Measurements from ENCODE around the gene KCNH3. TPM values are rescaled to one million over a fixed set of nuclear protein-coding genes. Genes with fewer than 3 reads are reported as not detected.

Gene KCNH3
- total and polyA plus RNA-seq, 2 of the 4 experiments (the other 2 are of a cell fraction), result 0.10 TPM; not detected in 1

GRCh38 chr12:49559011-49559675 is 20.3 kb downstream of the KCNH3 start:
- H3K4me2 ChIP-seq (ENCODE audit: low read depth, low read length), result no peak overlapping the region
- H3K36me3 ChIP-seq (ENCODE audit: control insufficient read depth, insufficient read depth, low read length), result peaks cover 56% of the 10 kb centered on the region
- no peaks in the 10 kb centered on the region for H3K79me1 ChIP-seq (ENCODE audit: low read depth in 1 of 2, low read length in 2 of 2)
- no peaks in the 10 kb centered on the region for H3K4me1 ChIP-seq (ENCODE audit: control insufficient read depth, insufficient read depth, low read length)
- intact Hi-C loops (cut with micrococcal nuclease), result no loop called here
- WGBS, 2 experiments (ENCODE audit: extremely low coverage in 2 of 2, insufficient read length in 1 of 2), result 92% methylated on average over 7 of the region's 17 CpGs; no CpG with 5 or more reads in 1 of the 2 experiments
- BruUV-seq (replicated peaks), result no TSS peak
- no peaks in the 10 kb centered on the region for H4K20me1 ChIP-seq (ENCODE audit: insufficient read depth, low read length)
- no peak overlapping the region for H2AK9ac ChIP-seq (replicated peaks; ENCODE audit: low read depth, low read length, poor library complexity)
- no peaks in the 10 kb centered on the region for H3K9me3 ChIP-seq (ENCODE audit: control insufficient read depth, insufficient read depth, low read length)
- H3K14ac ChIP-seq (replicated peaks; ENCODE audit: low read depth, low read length), result no peak overlapping the region
- H3K27ac ChIP-seq (ENCODE audit: insufficient read depth, low read length), result no peak overlapping the region
- H3K56ac ChIP-seq (ENCODE audit: extremely low read depth, insufficient read depth, low read length), result no peak overlapping the region
- no peak overlapping the region for H2BK120ac ChIP-seq (ENCODE audit: low read depth, low read length)
- CTCF ChIA-PET, result no interaction called here
- TF ChIP-seq SMC3 (IDR thresholded peaks at IDR 0.05; ENCODE audit: low read depth, low read length) (no peak), BHLHE40 (IDR thresholded peaks at IDR 0.05; ENCODE audit: low read depth, low read length) (no peak), CEBPB (IDR thresholded peaks at IDR 0.05; ENCODE audit: low read depth, low read length) (no peak), CTCF (conservative IDR thresholded peaks at IDR 0.05; ENCODE audit: low read depth, low read length) (no peak), CHD1 (IDR thresholded peaks at IDR 0.05; ENCODE audit: low read depth, low read length) (no peak), RFX5 (IDR thresholded peaks at IDR 0.05; ENCODE audit: low read depth, low read length) (no peak), MXI1 (IDR thresholded peaks at IDR 0.05; ENCODE audit: borderline replicate concordance, low read depth, low read length) (no peak), MAFK (IDR thresholded peaks at IDR 0.05; ENCODE audit: low read depth, low read length) (no peak), RAD21 (IDR thresholded peaks at IDR 0.05; ENCODE audit: low read length) (no peak), FOS (IDR thresholded peaks at IDR 0.05; ENCODE audit: low read depth, low read length) (no peak), MAZ (IDR thresholded peaks at IDR 0.05; ENCODE audit: borderline replicate concordance, low read depth, low read length) (no peak), NFE2L2 (IDR thresholded peaks at IDR 0.05; ENCODE audit: low read depth, low read length) (no peak), ELK1 (IDR thresholded peaks at IDR 0.05; ENCODE audit: borderline replicate concordance, low read depth, low read length) (no peak), POLR2A (IDR thresholded peaks at IDR 0.05; ENCODE audit: low read depth, low read length) (no peak)
- DNase-seq, result no peak
- H4K8ac ChIP-seq (ENCODE audit: low read depth in 2 of 2, low read length in 2 of 2), result no peak overlapping the region
- H3K9ac ChIP-seq (ENCODE audit: low read depth, low read length), result no peak overlapping the region
- H3K9me1 ChIP-seq (ENCODE audit: insufficient read depth, low read length), result no peaks in the 10 kb centered on the region
- H3K4ac ChIP-seq (ENCODE audit: low read depth, low read length), result no peak overlapping the region
- no peak overlapping the region for H3K4me3 ChIP-seq (ENCODE audit: insufficient read depth, low read depth, low read length)
- H4K5ac ChIP-seq (ENCODE audit: low read depth, low read length), result no peak overlapping the region
- no peak for ATAC-seq (ENCODE audit: low read depth)
- H3K23ac ChIP-seq (ENCODE audit: low read depth, low read length), result no peak overlapping the region
- H2AFZ ChIP-seq (replicated peaks; ENCODE audit: low read length, poor library complexity), result no peak overlapping the region
- no peak overlapping the region for H2BK5ac ChIP-seq (ENCODE audit: low read depth, low read length, poor library complexity, severe bottlenecking)
- POLR2A ChIA-PET (ENCODE audit: unreplicated experiment), result interaction anchor here (0.6 kb wide), 1 partner anchor 8 kb away, joined by 9 read pairs; no protein-coding TSS in a partner anchor
- no peak overlapping the region for H2BK15ac ChIP-seq (ENCODE audit: low read depth, low read length)
- no peaks in the 10 kb centered on the region for H3K27me3 ChIP-seq (ENCODE audit: control insufficient read depth, insufficient read depth, low read length)
- no peak overlapping the region for H4K91ac ChIP-seq (ENCODE audit: insufficient read depth, low read depth, low read length)
- dilution Hi-C loops (cut with HindIII; ENCODE audit: low sequenced_read_pairs, unreplicated experiment), result no loop called here
- in situ Hi-C loops (cut with MboI; ENCODE audit: low sequenced_read_pairs), result no loop called here
- no peak overlapping the region for H3K18ac ChIP-seq (ENCODE audit: low read depth, low read length)
- H2AK5ac ChIP-seq (ENCODE audit: low read depth, low read length), result no peak overlapping the region
- H2BK20ac ChIP-seq (ENCODE audit: low read depth, low read length), result no peak overlapping the region
